ENCODE data around the gene RASSF7.

RASSF7 gene

DNA sequence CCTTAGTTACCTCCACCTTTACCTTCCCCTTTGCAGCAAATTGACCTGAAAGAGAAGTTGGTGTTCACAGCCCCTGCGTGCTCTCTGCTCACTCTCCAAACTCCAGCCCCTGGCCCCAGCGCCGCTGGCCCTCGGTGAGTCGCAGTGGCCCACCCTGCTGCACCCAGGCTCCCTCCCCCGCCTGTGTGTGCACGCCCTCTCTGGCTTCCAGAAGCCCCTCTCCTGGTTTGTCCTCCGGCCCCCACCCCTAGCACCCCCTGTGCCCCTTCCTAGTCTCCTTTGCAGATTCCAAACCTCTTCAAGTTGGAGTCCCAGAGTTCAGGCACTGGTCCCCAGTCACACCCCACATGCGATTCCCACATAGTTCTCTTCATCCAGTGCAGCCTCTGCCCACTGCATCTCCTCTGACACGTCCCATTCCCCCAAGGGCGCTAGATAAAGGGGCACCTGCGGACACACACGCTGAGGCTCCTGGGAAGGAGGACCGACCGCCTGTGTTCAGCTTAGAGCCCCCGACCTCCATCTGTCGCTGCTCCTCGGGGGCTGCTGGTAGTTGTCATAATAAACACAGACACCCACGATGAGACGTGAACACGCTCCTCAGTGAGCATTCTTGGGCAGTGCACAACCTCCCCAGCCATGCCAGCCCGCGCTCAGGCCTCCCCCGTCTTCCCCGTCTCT lies 14.0 kb downstream of the RASSF7 start (continued):
- no peak for TF ChIP-seq TSHZ2 (CRISPR knock-in tag; IDR thresholded peaks at IDR 0.05)
- no peak for TF ChIP-seq RARB (CRISPR knock-in tag; IDR thresholded peaks at IDR 0.05)
- TF ChIP-seq CSRNP3 (CRISPR knock-in tag; IDR thresholded peaks at IDR 0.05), result no peak
- TF ChIP-seq ZNF8 (CRISPR knock-in tag; IDR thresholded peaks at IDR 0.05), result no peak
- no peak for TF ChIP-seq TCF4 (CRISPR knock-in tag; IDR thresholded peaks at IDR 0.05; ENCODE audit: borderline replicate concordance)
- TF ChIP-seq ZFP3 (CRISPR knock-in tag; IDR thresholded peaks at IDR 0.05), result no peak

DNA sequence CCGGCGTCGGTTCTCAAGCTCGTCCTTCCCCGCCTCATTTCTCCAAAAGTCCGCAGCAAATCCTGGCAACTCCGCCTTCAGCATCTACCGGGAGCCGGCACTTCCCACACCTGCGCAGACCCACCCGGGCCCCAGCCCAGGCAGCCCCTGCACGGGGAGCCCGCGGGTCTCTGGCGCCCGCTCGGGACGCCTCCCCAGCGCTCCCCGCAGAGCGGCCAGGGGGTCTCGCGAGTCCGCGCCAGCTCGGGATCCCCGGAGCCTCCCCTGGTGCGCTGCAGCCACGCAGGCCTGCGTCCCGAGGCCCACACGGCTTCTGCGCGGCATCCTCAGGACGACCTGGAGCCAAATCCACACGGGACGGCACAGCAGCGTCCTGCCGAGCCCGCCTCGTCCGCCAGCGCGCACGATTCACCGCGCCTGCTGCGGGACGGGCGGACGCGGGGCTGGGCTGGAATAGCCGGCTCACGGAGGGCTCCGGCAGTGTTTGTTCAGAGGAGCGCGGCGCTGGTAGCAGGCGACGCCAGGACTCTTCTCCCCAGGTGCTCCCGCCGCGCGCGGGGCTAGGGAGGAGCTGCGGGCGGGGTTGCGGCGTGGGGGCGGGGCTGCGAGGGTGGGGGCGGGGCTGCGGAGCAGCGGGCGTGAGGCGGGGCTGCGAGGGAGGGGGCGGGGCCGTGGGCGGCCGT lies 14.7 kb downstream of the RASSF7 start:
- TF ChIP-seq ZC3H10 (CRISPR knock-in tag; IDR thresholded peaks at IDR 0.05), result no peak
- no peak for TF ChIP-seq RARB (CRISPR knock-in tag; IDR thresholded peaks at IDR 0.05)
- TF ChIP-seq, protein P1, sequence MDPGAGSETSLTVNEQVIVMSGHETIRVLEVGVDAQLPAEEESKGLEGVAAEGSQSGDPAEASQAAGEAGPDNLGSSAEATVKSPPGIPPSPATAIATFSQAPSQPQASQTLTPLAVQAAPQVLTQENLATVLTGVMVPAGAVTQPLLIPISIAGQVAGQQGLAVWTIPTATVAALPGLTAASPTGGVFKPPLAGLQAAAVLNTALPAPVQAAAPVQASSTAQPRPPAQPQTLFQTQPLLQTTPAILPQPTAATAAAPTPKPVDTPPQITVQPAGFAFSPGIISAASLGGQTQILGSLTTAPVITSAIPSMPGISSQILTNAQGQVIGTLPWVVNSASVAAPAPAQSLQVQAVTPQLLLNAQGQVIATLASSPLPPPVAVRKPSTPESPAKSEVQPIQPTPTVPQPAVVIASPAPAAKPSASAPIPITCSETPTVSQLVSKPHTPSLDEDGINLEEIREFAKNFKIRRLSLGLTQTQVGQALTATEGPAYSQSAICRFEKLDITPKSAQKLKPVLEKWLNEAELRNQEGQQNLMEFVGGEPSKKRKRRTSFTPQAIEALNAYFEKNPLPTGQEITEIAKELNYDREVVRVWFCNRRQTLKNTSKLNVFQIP (CRISPR knock-in tag; IDR thresholded peaks at IDR 0.05; ENCODE audit: borderline replicate concordance, low read depth), result no peak
- no peak for TF ChIP-seq TOX (CRISPR knock-in tag; IDR thresholded peaks at IDR 0.05; ENCODE audit: borderline replicate concordance)
- peak; percentile 56 for ATAC-seq

GRCh38 chr11:575996-576768 lies 15.4 kb downstream of the RASSF7 start, which contains the start of gene PHRF1:
TSS of gene PHRF1 (plus strand) at chr11:576470. CDS start at chr11:581513, 5,043 bp downstream.
- TF ChIP-seq ZNF70 (CRISPR knock-in tag; IDR thresholded peaks at IDR 0.05), result no peak
- TF ChIP-seq ISL1 (CRISPR knock-in tag; IDR thresholded peaks at IDR 0.05), result no peak
- no peak for TF ChIP-seq ZNF8 (CRISPR knock-in tag; IDR thresholded peaks at IDR 0.05)
- TF ChIP-seq, protein P1 (CRISPR knock-in tag; IDR thresholded peaks at IDR 0.05; ENCODE audit: borderline replicate concordance, low read depth), result no peak
- TF ChIP-seq ZFP30 (CRISPR knock-in tag; IDR thresholded peaks at IDR 0.05), result no peak
- no peak for TF ChIP-seq SNAI2 (CRISPR knock-in tag; IDR thresholded peaks at IDR 0.05)
- no peak for TF ChIP-seq ZC3H10 (CRISPR knock-in tag; IDR thresholded peaks at IDR 0.05)
- TF ChIP-seq ARNTL (CRISPR knock-in tag; IDR thresholded peaks at IDR 0.05; ENCODE audit: borderline replicate concordance, low read depth), result no peak
- TF ChIP-seq PPARA (CRISPR knock-in tag; IDR thresholded peaks at IDR 0.05; ENCODE audit: borderline replicate concordance), result no peak
- TF ChIP-seq OSR1 (CRISPR knock-in tag; IDR thresholded peaks at IDR 0.05), result no peak
- TF ChIP-seq, protein P2, sequence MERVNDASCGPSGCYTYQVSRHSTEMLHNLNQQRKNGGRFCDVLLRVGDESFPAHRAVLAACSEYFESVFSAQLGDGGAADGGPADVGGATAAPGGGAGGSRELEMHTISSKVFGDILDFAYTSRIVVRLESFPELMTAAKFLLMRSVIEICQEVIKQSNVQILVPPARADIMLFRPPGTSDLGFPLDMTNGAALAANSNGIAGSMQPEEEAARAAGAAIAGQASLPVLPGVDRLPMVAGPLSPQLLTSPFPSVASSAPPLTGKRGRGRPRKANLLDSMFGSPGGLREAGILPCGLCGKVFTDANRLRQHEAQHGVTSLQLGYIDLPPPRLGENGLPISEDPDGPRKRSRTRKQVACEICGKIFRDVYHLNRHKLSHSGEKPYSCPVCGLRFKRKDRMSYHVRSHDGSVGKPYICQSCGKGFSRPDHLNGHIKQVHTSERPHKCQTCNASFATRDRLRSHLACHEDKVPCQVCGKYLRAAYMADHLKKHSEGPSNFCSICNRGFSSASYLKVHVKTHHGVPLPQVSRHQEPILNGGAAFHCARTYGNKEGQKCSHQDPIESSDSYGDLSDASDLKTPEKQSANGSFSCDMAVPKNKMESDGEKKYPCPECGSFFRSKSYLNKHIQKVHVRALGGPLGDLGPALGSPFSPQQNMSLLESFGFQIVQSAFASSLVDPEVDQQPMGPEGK (CRISPR knock-in tag; IDR thresholded peaks at IDR 0.05; ENCODE audit: borderline replicate concordance), result no peak
- no peak for TF ChIP-seq CREB5 (CRISPR knock-in tag; IDR thresholded peaks at IDR 0.05; ENCODE audit: low read depth)
- TF ChIP-seq RARB (CRISPR knock-in tag; IDR thresholded peaks at IDR 0.05), result no peak
- no peak for TF ChIP-seq BACH2 (CRISPR knock-in tag; IDR thresholded peaks at IDR 0.05; ENCODE audit: borderline replicate concordance)
- TF ChIP-seq CSDC2 (CRISPR knock-in tag; IDR thresholded peaks at IDR 0.05), result no peak
- TF ChIP-seq TOX (CRISPR knock-in tag; IDR thresholded peaks at IDR 0.05; ENCODE audit: borderline replicate concordance), result no peak
- TF ChIP-seq ZNF565 (CRISPR knock-in tag; conservative IDR thresholded peaks at IDR 0.05; ENCODE audit: low read depth), result no peak
- TF ChIP-seq CSRNP3 (CRISPR knock-in tag; IDR thresholded peaks at IDR 0.05), result no peak
- TF ChIP-seq ZFP3 (CRISPR knock-in tag; IDR thresholded peaks at IDR 0.05), result no peak
- no peak for TF ChIP-seq GLIS3 (CRISPR knock-in tag; IDR thresholded peaks at IDR 0.05)
- peak; percentile 91 for ATAC-seq

Measured in SK-N-SH treated with all-trans-retinoic acid at 6 μM for 48 hours (cell line).